Measurements from ENCODE around the gene SDHAF3. TPM values are rescaled to one million over a fixed set of nuclear protein-coding genes. Genes with fewer than 3 reads are reported as not detected.
"Not testable (repeated sequence)": the region's sequence is repeated elsewhere in the genome, so short reads cannot be mapped to it uniquely, and the experiment has no call there.

Gene SDHAF3
- total and polyA plus RNA-seq, 12 donors = 5.0 to 26.5 (median 19.8) TPM

- H3K4me3 ChIP-seq = no peak overlapping the region
- DNase-seq (peak in 1 of 2 donors; percentile 34), ATAC-seq (peak in 1 of 8 donors; percentile 60)
- H3K4me1 ChIP-seq = peaks cover 0 to 7% (median 0%) of the 10 kb centered on the region in 9 donors
- peaks cover 0 to 22% (median 0%) of the 10 kb centered on the region in 9 donors for H3K36me3 ChIP-seq
- no peak overlapping the region for H3K27ac ChIP-seq
- H3K27me3 ChIP-seq = no peaks in the 10 kb centered on the region
- intact Hi-C loops (cut with DNase I) = loop anchor here (1.0 to 10.0 kb wide), 5 partner anchors 72 to 1265 kb away; no protein-coding TSS in a partner anchor
- TF ChIP-seq CTCF (IDR thresholded peaks at IDR 0.05) = peak; percentile 51 to 91 (median 84)
- 2% methylated on average over 2 of the region's 2 CpGs for WGBS, 2 donors
- no peaks in the 10 kb centered on the region for H3K9me3 ChIP-seq
Observed at GRCh38 chr7:97179454-97180104, 62.1 kb downstream of the SDHAF3 start.

- peaks cover 0 to 3% (median 0%) of the 10 kb centered on the region in 9 donors for H3K4me1 ChIP-seq
- H3K9me3 ChIP-seq = no peaks in the 10 kb centered on the region
- ATAC-seq = no peak
- 86 to 100% methylated on average over 1 of the region's 1 CpG for WGBS, 2 donors
- peaks cover 0 to 11% (median 0%) of the 10 kb centered on the region in 9 donors for H3K36me3 ChIP-seq
- no peak for TF ChIP-seq CTCF (IDR thresholded peaks at IDR 0.05)
- intact Hi-C loops (cut with DNase I) = no loop called here
- H3K27ac ChIP-seq = no peak overlapping the region
- no peaks in the 10 kb centered on the region for H3K27me3 ChIP-seq
- no peak for DNase-seq
- H3K4me3 ChIP-seq = no peak overlapping the region
Observed at GRCh38 chr7:97187067-97187466, 69.6 kb downstream of the SDHAF3 start.

- H3K27me3 ChIP-seq; H3K36me3 ChIP-seq; intact Hi-C loops (cut with DNase I); ATAC-seq; H3K9me3 ChIP-seq; H3K4me3 ChIP-seq; DNase-seq; H3K4me1 ChIP-seq; H3K27ac ChIP-seq: not testable (repeated sequence)
- WGBS, 2 donors = 44 to 89% methylated on average over 2 of the region's 2 CpGs
Observed at GRCh38 chr7:97196174-97196573, 78.7 kb downstream of the SDHAF3 start.

GRCh38 chr7:97198596-97198995, 81.1 kb downstream of the SDHAF3 start:
- DNase-seq (no peak), ATAC-seq (no peak)
- Histone ChIP-seq H3K9me3 (peaks cover 0 to 10% (median 0%) of the 10 kb centered on the region in 11 donors), H3K27ac (no peak overlapping the region), H3K4me1 (no peaks in the 10 kb centered on the region), H3K36me3 (no peaks in the 10 kb centered on the region), H3K4me3 (no peak overlapping the region), H3K27me3 (no peaks in the 10 kb centered on the region)
- intact Hi-C loops (cut with DNase I) = no loop called here
- WGBS, 2 donors = 60 to 69% methylated on average over 3 of the region's 3 CpGs
- TF ChIP-seq CTCF (IDR thresholded peaks at IDR 0.05) = no peak

- no peaks in the 10 kb centered on the region for H3K27me3 ChIP-seq
- no peak for TF ChIP-seq CTCF (IDR thresholded peaks at IDR 0.05)
Observed at GRCh38 chr7:97200018-97200417, 82.5 kb downstream of the SDHAF3 start.

More at GRCh38 chr7:97200018-97200417, 82.5 kb downstream of the SDHAF3 start:
- WGBS, 2 donors = 92 to 96% methylated on average over 2 of the region's 2 CpGs
- no peaks in the 10 kb centered on the region for H3K36me3 ChIP-seq
- DNase-seq = no peak
- intact Hi-C loops (cut with DNase I) = no loop called here
- H3K4me3 ChIP-seq = no peak overlapping the region
- no peaks in the 10 kb centered on the region for H3K4me1 ChIP-seq
- no peak overlapping the region for H3K27ac ChIP-seq
- H3K9me3 ChIP-seq = peaks cover 0 to 9% (median 0%) of the 10 kb centered on the region in 11 donors
- ATAC-seq = no peak
